OCI-M1 (cell line): ENCODE results near the gene GINS2.

Experiments used
- DNase-seq: peaks from one replicate; lab custom pipeline; 2025; lab: John Stamatoyannopoulos, UW

Gene GINS2

GRCh38 chr16:85640254-85640558 lies 48.5 kb downstream of the GINS2 start:
- DNase-seq, result no peak

GRCh38 chr16:85639529-85640253 lies 49.1 kb downstream of the GINS2 start:
- no peak for DNase-seq

DNA sequence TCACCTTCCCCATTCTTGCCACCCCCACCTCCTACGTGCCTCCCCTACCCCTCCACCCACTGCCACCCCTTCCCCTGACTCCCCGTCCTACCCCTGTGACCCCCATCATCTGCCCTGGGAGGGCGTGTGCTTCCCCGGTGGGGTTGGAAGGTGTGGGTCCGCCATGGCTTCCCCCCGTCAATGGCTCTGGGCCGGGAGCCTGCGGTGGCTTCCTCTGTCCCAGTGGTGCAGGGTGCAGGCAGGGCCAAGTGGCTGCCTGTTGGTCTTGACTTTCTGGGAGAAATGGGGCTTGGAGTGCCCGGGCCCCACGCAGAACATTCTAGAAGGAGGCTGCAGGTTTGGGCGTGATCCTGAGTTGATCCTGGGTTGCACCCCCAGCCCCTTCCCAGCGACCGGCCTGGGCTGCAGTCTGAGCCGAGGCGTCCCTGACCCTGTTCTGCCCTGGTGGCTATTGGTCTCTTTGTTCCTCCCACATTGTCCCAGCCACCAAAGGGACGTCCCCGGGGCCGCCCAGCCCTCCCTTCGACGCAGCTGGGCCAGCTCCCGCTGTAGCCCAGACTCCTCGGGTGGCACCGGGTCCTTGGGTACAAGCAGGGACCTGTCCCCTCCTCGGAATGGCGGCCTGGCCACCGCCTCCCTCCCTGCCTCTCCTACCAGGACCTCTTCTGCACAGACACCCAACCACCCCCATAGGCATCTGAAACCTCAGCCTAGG lies 49.9 kb downstream of the GINS2 start:
- no peak for DNase-seq

- DNase-seq, result no peak
Observed at GRCh38 chr16:85637808-85638647, 50.7 kb downstream of the GINS2 start.

DNA sequence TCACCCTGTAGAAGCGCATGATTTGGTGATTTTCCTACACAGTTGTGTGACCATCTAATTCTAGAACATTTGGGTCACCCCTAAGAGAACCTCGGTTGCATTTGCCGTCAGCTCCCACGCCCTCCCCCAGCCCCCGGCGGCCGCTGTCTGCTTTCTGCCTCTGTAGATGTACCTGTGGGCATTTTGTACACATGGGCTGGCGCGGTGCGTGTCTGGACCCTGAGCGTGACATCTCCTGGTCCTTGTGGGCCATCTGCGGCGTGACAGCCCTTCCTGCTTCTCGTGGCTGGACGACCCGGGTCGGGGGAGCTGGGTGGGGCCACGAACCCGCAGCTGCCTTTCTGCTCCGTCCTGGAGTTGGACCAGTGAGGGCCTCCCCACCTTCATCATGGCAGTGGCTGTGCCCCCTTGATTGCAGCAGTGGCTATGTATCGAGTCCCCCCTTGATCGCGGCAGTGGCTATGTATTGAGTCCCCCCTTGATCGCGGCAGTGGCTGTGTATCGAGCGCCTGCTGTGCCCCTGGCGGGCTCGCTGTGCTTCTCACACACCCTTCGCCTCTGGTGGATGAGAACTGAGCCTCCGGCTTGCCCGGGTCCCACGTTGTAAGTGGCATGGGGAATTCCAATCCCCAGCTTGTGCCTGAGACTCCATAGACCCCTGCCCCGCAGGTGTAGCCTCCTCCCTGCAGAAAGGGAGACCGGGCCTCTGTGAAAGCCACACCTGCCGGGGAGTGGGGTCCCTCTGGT lies 51.5 kb downstream of the GINS2 start:
- no peak for DNase-seq

DNA sequence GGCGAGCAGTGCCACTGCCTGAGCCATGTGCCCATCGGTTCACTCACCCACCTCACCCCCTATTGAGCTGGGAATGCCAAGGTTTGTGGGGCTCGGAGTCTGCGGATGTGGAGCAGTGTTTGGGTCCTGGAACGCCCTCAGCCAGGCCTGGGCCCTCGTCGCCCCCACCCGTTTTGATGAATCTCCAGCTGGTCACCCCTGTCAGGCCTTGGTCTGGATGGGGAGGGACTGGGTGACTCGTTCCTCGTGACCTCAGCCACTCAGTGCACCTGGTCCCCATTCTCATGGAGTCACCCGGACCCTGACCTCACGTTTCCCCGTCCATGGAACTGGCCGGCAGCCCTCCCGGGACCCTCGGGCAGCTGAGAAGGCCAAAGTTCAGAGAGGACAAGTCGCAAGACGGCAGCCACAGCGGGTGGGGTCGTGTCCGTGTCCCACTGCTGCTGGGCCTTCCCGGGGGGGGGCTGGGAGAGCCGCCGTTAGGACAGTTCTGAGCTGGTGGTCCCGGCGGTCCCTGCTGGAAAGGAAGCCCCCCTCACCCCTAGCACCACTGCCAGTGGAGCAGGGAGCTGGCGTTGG lies 52.4 kb downstream of the GINS2 start:
- no peak for DNase-seq

- no peak for DNase-seq
Observed at GRCh38 chr16:85635545-85636140, 53.1 kb downstream of the GINS2 start.

DNA sequence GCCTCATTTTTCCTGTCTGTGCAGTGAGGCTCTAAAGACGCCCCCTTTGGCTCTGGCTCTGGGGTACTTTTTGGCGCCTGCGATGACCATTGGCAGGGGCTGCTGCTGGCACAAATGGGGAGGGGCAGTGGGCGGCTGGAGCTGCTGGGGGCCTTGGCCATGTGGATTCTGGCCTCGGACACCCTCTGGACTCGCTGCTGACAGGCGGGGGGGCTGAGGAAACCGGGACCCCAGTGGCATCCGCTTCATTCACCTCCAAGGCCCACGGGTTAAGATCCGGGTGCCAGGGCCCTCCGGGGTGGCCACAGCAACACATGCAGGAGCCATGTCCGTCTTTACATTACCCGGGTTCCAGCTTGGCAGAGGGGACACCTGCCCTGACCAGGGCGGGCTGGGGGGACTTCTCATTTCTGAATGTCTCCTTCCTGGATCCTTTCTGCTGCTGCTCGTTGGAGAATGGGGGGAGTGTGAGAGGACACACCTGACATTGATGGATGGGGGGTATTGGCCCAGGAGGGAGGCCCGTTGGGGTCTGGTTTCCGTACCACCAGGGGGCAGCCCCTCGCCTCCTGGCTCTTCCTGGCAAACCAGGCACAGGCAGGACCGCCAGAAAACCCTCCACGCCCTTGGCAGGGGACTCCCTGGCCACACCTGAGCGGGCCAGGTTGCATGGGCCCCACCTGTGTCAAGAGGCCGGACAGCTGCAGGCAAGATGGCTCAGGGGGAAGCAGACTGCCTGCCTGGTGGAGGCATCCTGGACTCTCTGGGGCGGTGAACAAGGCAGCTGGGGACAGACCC lies 53.8 kb downstream of the GINS2 start:
- DNase-seq, result no peak

DNA sequence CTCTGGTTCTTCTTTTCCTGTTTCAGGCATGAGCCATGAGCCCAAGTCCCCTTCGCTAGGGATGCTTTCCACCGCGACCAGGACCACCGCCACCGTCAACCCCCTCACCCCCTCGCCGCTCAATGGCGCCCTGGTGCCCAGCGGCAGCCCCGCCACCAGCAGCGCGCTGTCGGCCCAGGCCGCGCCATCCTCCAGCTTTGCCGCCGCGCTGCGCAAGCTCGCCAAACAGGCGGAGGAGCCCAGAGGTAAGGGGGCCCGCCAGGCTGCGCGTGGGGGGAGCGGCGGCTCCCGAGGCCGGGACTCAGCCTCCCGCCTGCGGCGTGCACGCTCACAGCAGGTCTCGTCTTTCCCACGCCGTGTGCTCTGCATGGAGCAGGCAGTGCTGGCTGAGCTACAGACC lies 54.9 kb downstream of the GINS2 start:
- no peak for DNase-seq

DNA sequence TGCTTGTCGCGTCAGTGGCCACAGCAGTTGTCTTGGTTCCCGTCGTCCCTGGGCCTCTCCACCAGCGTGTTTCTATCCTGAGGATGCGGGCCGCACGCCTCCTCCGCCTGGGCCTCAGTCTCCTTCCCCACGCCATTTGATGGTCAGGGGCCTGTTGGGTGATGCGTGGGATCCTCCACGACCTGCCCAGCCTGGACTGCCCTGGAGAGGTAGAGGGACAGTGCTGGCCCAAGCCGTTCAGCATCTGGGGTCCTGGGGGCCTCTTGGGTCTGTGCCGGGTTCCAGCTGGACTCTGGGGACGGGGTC lies 55.4 kb downstream of the GINS2 start:
- DNase-seq, result no peak

GRCh38 chr16:85632709-85633437 lies 55.9 kb downstream of the GINS2 start:
- no peak for DNase-seq

- DNase-seq, result no peak
Observed at GRCh38 chr16:85631802-85632393, 56.9 kb downstream of the GINS2 start.

GRCh38 chr16:85631230-85631629 lies 57.5 kb downstream of the GINS2 start:
- DNase-seq, result no peak

DNA sequence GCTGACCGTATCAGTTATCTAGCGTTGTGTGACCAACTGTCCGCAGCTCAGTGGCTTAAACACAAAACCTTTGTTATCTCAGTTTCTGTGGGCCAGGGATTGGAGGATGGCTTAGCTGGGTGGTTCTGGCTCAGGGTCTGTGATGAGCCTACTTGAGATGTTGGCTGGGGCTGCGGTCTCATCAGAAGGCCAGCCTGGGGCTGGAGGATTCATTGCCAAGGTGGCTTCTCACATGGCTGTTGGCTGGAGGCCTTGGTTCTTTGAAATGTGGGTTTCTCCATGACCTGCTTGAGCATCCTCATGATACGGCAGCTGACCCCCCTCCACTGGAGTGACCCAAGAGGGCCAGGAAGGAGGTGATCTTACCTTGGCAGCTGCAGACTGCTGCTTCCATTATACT lies 58.9 kb downstream of the GINS2 start:
- DNase-seq, result no peak

DNA sequence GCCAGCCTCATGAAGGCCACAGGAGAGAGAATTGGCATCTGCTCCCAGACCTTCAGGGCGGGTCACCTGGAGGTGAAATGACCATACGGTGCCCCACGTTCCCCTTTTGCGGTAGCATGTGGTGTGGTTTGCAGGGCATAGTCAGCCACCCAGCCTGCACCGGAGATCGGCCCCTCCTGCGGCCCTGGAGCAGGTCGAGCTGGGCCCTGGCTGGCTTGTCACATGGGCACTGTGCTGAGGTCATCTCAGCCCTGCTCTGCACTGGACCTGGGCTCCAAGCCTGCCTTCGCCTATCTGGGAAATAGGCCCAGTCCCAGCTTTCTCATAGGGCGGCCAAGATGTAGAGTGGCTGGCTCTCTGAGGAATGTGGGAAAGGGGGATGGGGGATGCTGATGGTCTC lies 59.4 kb downstream of the GINS2 start:
- no peak for DNase-seq

DNA sequence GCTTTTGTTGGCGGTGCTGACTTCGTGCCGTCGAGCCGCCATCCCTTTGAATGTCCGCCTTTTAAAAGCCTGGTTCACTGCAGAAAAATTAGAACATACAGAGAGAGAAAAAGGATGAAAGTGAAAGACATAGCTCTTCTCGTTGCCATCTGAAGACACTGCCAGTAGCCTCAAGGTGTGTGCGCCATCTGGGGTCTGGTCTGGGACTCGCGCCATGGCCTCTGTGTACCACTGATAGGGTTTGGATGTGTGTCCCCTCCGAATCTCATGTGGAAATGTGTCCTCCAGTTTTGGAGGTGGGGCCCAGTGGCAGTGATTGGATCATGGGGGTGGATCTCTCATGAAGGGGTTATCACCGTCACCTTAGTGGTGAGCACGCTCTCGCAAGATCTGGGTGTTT lies 60.1 kb downstream of the GINS2 start:
- DNase-seq, result no peak

DNA sequence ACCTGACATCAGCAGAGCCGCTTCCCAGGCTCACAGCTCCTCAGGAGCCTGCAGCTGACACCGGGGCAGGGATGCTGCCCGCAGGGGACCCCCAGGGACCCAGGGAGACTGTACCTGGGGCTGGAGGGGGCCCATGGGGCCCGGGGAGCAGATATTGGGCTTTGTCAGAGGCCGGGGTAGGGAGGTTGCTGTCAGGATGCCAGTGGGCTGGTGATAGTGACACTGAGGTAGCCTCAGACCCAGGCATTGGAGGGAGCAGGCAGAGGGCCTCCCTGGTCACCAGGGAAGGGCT lies 60.5 kb downstream of the GINS2 start:
- no peak for DNase-seq

DNA sequence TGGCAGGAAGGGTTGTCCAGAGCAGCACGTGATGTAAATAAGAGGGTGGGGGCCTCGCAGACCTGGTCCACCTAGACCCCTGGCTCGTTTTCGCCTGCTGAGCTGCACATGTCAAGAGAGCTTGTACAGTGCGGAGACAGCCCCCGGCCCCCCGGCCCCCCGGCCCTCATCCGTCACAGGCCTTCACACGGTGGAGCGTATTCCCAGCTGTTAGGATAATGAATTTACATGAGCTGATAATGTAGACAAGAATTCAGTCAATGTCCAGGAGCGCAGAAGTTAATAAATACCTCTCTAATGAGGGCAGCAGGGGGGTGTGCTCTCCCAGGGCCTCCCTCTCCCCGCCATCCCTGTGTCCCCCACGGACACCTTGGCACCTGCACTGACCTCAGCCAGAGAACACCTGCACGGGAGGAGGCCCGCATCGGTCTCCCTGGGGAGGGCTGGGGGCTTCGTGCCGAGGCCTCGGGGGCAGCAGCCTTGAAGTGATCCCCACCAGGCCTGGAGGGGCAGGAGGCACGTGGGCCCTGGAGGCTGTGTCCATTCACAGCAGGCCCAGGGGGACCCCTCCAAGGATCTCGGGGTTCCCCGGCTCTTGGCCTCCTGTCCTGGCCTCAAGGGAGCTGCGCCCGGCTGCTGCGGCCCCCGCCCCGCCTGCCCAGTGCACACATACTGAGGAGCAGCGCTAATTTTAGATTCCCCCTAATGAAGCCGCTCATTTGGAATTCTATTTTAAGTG lies 61.1 kb downstream of the GINS2 start:
- DNase-seq, result no peak

DNA sequence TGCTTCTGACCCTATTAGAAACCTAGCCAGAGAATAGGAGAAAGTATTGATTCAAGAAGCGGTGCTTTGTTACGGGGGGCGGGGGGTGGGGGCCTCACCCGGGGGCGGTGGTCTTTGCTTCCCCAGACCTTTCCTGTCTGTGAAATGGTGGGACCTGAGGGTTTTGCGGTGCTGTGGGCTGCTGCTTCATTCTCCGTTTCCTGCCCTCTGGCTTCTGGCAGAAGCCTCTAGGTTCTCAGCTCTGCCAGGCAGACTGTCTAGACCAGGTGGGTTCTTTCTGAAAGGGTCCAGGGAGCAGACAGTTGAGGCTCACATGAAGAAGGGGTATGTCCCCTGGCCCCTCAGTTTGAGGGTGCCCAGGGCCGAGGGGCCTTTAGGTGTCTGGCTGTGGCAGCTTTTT lies 61.7 kb downstream of the GINS2 start:
- DNase-seq, result no peak
